ENCODE data around the gene RELL1.

- TF ChIP-seq POLR2A (IDR thresholded peaks at IDR 0.05; ENCODE audit: low read length) (no peak), GATA1 (IDR thresholded peaks at IDR 0.05; ENCODE audit: low read depth, low read length) (no peak)
Measured at GRCh38 chr4:37639551-37640285, 46.5 kb downstream of the RELL1 start.

All from erythroblast (primary cell).